Stimulated activated CD4-positive, alpha-beta T cell treated with anti-CD3 and anti-CD28 coated beads, Interleukin-15, amount 100 ng/mL, for 24 hours (primary cell): Measurements from ENCODE around the gene RAP1GAP.
A peak's percentile ranks its signal among the peaks of the same experiment; 100 is the strongest.

ENCODE experiments used
- DNase-seq: peaks from one replicate; pipeline ENCODE4 v3.0.0-alpha.2; 2020

RAP1GAP gene

GRCh38 chr1:21607549-21608529 is 61.3 kb downstream of the RAP1GAP start:
- DNase-seq = peak; percentile 79

GRCh38 chr1:21605964-21606705 is 63.0 kb downstream of the RAP1GAP start:
- no peak for DNase-seq

GRCh38 chr1:21605012-21605715 is 64.0 kb downstream of the RAP1GAP start:
- DNase-seq = no peak

GRCh38 chr1:21604208-21604957 is 64.8 kb downstream of the RAP1GAP start:
- DNase-seq = no peak

- DNase-seq = no peak
Measured at GRCh38 chr1:21603177-21604138, 65.7 kb downstream of the RAP1GAP start.

GRCh38 chr1:21601278-21602048 is 67.7 kb downstream of the RAP1GAP start:
- DNase-seq = no peak

- DNase-seq = no peak
Measured at GRCh38 chr1:21599402-21599801, 69.8 kb downstream of the RAP1GAP start.

GRCh38 chr1:21598904-21599303 is 70.3 kb downstream of the RAP1GAP start:
- DNase-seq = no peak

GRCh38 chr1:21598417-21598816 is 70.7 kb downstream of the RAP1GAP start:
- no peak for DNase-seq

- no peak for DNase-seq
Measured at GRCh38 chr1:21597753-21598152, 71.4 kb downstream of the RAP1GAP start.

GRCh38 chr1:21596628-21597027 is 72.5 kb downstream of the RAP1GAP start:
- no peak for DNase-seq

- no peak for DNase-seq
Measured at GRCh38 chr1:21596174-21596573, 73.0 kb downstream of the RAP1GAP start.

- DNase-seq = peak; percentile 83
Measured at GRCh38 chr1:21594935-21595897, 73.9 kb downstream of the RAP1GAP start.

- DNase-seq = no peak
Measured at GRCh38 chr1:21594501-21594900, 74.7 kb downstream of the RAP1GAP start.

- DNase-seq = no peak
Measured at GRCh38 chr1:21593231-21593630, 75.9 kb downstream of the RAP1GAP start.

- no peak for DNase-seq
Measured at GRCh38 chr1:21592086-21592865, 76.9 kb downstream of the RAP1GAP start.

- DNase-seq = no peak
Measured at GRCh38 chr1:21590934-21591333, 78.2 kb downstream of the RAP1GAP start.

GRCh38 chr1:21590126-21590880 is 78.9 kb downstream of the RAP1GAP start:
- DNase-seq = no peak
